ENCODE measurements around the gene EEFSEC. TPM values are rescaled to one million over a fixed set of nuclear protein-coding genes. Genes with fewer than 3 reads are reported as not detected.
A peak's percentile ranks its signal among the peaks of the same experiment; 100 is the strongest.

The EEFSEC gene
- total RNA-seq, 2 experiments from 2014 or later: 19.4 to 19.7 TPM

- Mint-ChIP-seq H3K4me1 (peaks cover 11% of the 10 kb centered on the region), H3K27me3 (no peaks in the 10 kb centered on the region), H3K9me3 (ENCODE audit: low read depth) (no peaks in the 10 kb centered on the region), H3K4me3 (no peak overlapping the region), H3K27ac (no peak overlapping the region), H3K36me3 (peaks cover 18% of the 10 kb centered on the region)
- ATAC-seq: no peak
- DNase-seq: peak; percentile 33
- CTCF ChIA-PET: interaction anchor here (0.6 kb wide), 1 partner anchor 324 kb away, joined by 3 read pairs; no protein-coding TSS in a partner anchor
Measured at GRCh38 chr3:128294999-128295468, 141.8 kb downstream of the EEFSEC start.

- no peak for ATAC-seq
- CTCF ChIA-PET: no interaction called here
- no peak overlapping the region for H3K27ac Mint-ChIP-seq
- no peaks in the 10 kb centered on the region for H3K27me3 Mint-ChIP-seq
- H3K9me3 Mint-ChIP-seq (ENCODE audit: low read depth): no peaks in the 10 kb centered on the region
- peaks cover 11% of the 10 kb centered on the region for H3K4me1 Mint-ChIP-seq
- DNase-seq: peak; percentile 26
- H3K4me3 Mint-ChIP-seq: no peak overlapping the region
- peaks cover 7% of the 10 kb centered on the region for H3K36me3 Mint-ChIP-seq
Measured at GRCh38 chr3:128296469-128297251, 143.4 kb downstream of the EEFSEC start.

- no peak overlapping the region for H3K4me3 Mint-ChIP-seq
- no peak overlapping the region for H3K27ac Mint-ChIP-seq
- peaks cover 11% of the 10 kb centered on the region for H3K4me1 Mint-ChIP-seq
- no peaks in the 10 kb centered on the region for H3K9me3 Mint-ChIP-seq (ENCODE audit: low read depth)
- CTCF ChIA-PET: interaction anchor here (1.1 kb wide), 1 partner anchor 12 kb away, joined by 3 read pairs; no protein-coding TSS in a partner anchor
- no peak for ATAC-seq
- DNase-seq: peak; percentile 21
- H3K27me3 Mint-ChIP-seq: no peaks in the 10 kb centered on the region
- H3K36me3 Mint-ChIP-seq: peaks cover 7% of the 10 kb centered on the region
Measured at GRCh38 chr3:128297401-128298138, 144.3 kb downstream of the EEFSEC start.

- peak; percentile 30 for DNase-seq
- no peaks in the 10 kb centered on the region for H3K9me3 Mint-ChIP-seq (ENCODE audit: low read depth)
- H3K27me3 Mint-ChIP-seq: no peaks in the 10 kb centered on the region
- H3K36me3 Mint-ChIP-seq: peaks cover 5% of the 10 kb centered on the region
- H3K27ac Mint-ChIP-seq: no peak overlapping the region
- ATAC-seq: no peak
- H3K4me3 Mint-ChIP-seq: no peak overlapping the region
- H3K4me1 Mint-ChIP-seq: no peaks in the 10 kb centered on the region
- CTCF ChIA-PET: interaction anchor here (0.7 kb wide), 1 partner anchor 307 kb away, joined by 3 read pairs; no protein-coding TSS in a partner anchor
Measured at GRCh38 chr3:128301186-128302023, 148.1 kb downstream of the EEFSEC start.

GRCh38 chr3:128306481-128306880 is 153.2 kb downstream of the EEFSEC start:
- Mint-ChIP-seq H3K27me3 (no peaks in the 10 kb centered on the region), H3K9me3 (ENCODE audit: low read depth) (no peaks in the 10 kb centered on the region)

GRCh38 chr3:128307029-128307633 is 153.8 kb downstream of the EEFSEC start:
- no peaks in the 10 kb centered on the region for H3K9me3 Mint-ChIP-seq (ENCODE audit: low read depth)
- H3K27ac Mint-ChIP-seq: no peak overlapping the region
- H3K27me3 Mint-ChIP-seq: no peaks in the 10 kb centered on the region
- peak; percentile 16 for DNase-seq
- ATAC-seq: no peak
- no peaks in the 10 kb centered on the region for H3K4me1 Mint-ChIP-seq
- CTCF ChIA-PET: no interaction called here
- H3K36me3 Mint-ChIP-seq: no peaks in the 10 kb centered on the region
- no peak overlapping the region for H3K4me3 Mint-ChIP-seq

More at GRCh38 chr3:128306481-128306880, 153.2 kb downstream of the EEFSEC start:
- DNase-seq: no peak
- Mint-ChIP-seq H3K36me3 (no peaks in the 10 kb centered on the region), H3K4me1 (no peaks in the 10 kb centered on the region), H3K27ac (no peak overlapping the region), H3K4me3 (no peak overlapping the region)
- CTCF ChIA-PET: no interaction called here
- ATAC-seq: no peak

- H3K27me3 Mint-ChIP-seq: no peaks in the 10 kb centered on the region
- no peaks in the 10 kb centered on the region for H3K4me1 Mint-ChIP-seq
- H3K4me3 Mint-ChIP-seq: no peak overlapping the region
- H3K9me3 Mint-ChIP-seq (ENCODE audit: low read depth): no peaks in the 10 kb centered on the region
- ATAC-seq: no peak
- H3K36me3 Mint-ChIP-seq: no peaks in the 10 kb centered on the region
- DNase-seq: peak; percentile 16
- H3K27ac Mint-ChIP-seq: no peak overlapping the region
- CTCF ChIA-PET: no interaction called here
Measured at GRCh38 chr3:128307781-128308469, 154.6 kb downstream of the EEFSEC start.

- Mint-ChIP-seq H3K27ac (no peak overlapping the region), H3K36me3 (no peaks in the 10 kb centered on the region), H3K27me3 (no peaks in the 10 kb centered on the region), H3K4me3 (no peak overlapping the region), H3K4me1 (no peaks in the 10 kb centered on the region), H3K9me3 (ENCODE audit: low read depth) (no peaks in the 10 kb centered on the region)
- CTCF ChIA-PET: no interaction called here
- no peak for ATAC-seq
- DNase-seq: peak; percentile 11
Measured at GRCh38 chr3:128309026-128309425, 155.7 kb downstream of the EEFSEC start.

- Mint-ChIP-seq H3K9me3 (ENCODE audit: low read depth) (no peaks in the 10 kb centered on the region), H3K36me3 (no peaks in the 10 kb centered on the region), H3K27ac (no peak overlapping the region), H3K4me3 (no peak overlapping the region), H3K27me3 (no peaks in the 10 kb centered on the region), H3K4me1 (no peaks in the 10 kb centered on the region)
- CTCF ChIA-PET: no interaction called here
- ATAC-seq (no peak), DNase-seq (peak; percentile 31)
Measured at GRCh38 chr3:128310286-128311058, 157.2 kb downstream of the EEFSEC start.

- DNase-seq (peak; percentile 14), ATAC-seq (no peak)
- Mint-ChIP-seq H3K36me3 (no peaks in the 10 kb centered on the region), H3K9me3 (ENCODE audit: low read depth) (no peaks in the 10 kb centered on the region), H3K4me1 (peaks cover 4% of the 10 kb centered on the region), H3K4me3 (no peak overlapping the region), H3K27ac (no peak overlapping the region), H3K27me3 (no peaks in the 10 kb centered on the region)
- CTCF ChIA-PET: interaction anchor here (1.1 kb wide), 1 partner anchor 11 kb away, joined by 3 read pairs; no protein-coding TSS in a partner anchor
Measured at GRCh38 chr3:128311441-128311844, 158.2 kb downstream of the EEFSEC start.

- no peaks in the 10 kb centered on the region for H3K9me3 Mint-ChIP-seq (ENCODE audit: low read depth)
- CTCF ChIA-PET: interaction anchor here (1.1 kb wide), 1 partner anchor 10 kb away, joined by 3 read pairs; no protein-coding TSS in a partner anchor
- H3K4me3 Mint-ChIP-seq: no peak overlapping the region
- H3K4me1 Mint-ChIP-seq: peaks cover 10% of the 10 kb centered on the region
- H3K27me3 Mint-ChIP-seq: no peaks in the 10 kb centered on the region
- H3K27ac Mint-ChIP-seq: no peak overlapping the region
- H3K36me3 Mint-ChIP-seq: no peaks in the 10 kb centered on the region
- ATAC-seq (no peak), DNase-seq (peak; percentile 18)
Measured at GRCh38 chr3:128312271-128312670, 159.0 kb downstream of the EEFSEC start.

Measured in activated CD8-positive, alpha-beta memory T cell treated with anti-CD3 and anti-CD28 coated beads, Interleukin-2, amount 10 ng/mL, durations not matched to agents 7 days and 5 days (primary cell).